CD14-positive monocyte (primary cell): ENCODE results near the gene NR1I3. TPM values are rescaled to one million over a fixed set of nuclear protein-coding genes. Genes with fewer than 3 reads are reported as not detected.

ENCODE experiments used
- DNase-seq, 3 donors: peaks; one replicate each; pipeline ENCODE4 v3.0.0-alpha.2; 2011 to 2022
- H2AFZ ChIP-seq: 2 replicates; pipeline ENCODE4 v1.6.0; 2012; ENCODE audit warnings: mild to moderate bottlenecking, low read depth, low read length, inconsistent platforms; ENCODE audit not compliant: insufficient read depth, poor library complexity, severe bottlenecking
- H3K27ac ChIP-seq, 2 donors: 1 replicate in 1 of 2; 2 replicates in 1 of 2; pipeline ENCODE4 v1.5.1; 2012 to 2013; ENCODE audit warnings: low read length in 2 of 2, control low read depth in 1 of 2, inconsistent platforms in 1 of 2, low read depth in 1 of 2, mild to moderate bottlenecking in 1 of 2
- H3K27me3 ChIP-seq, 2 donors: one replicate each; pipeline versions ENCODE4 v1.6.0 to v1.6.1; 2011 to 2013; ENCODE audit warnings: low read length in 2 of 2; ENCODE audit not compliant: control insufficient read depth in 2 of 2, insufficient read depth in 2 of 2
- H3K36me3 ChIP-seq, 2 donors: replicated peaks in 1 of 2; 1 replicate in 1 of 2; 2 replicates in 1 of 2; pipeline versions ENCODE4 v1.5.1 to v1.6.1; 2012 to 2013; ENCODE audit warnings: low read length in 2 of 2, control low read depth in 1 of 2, inconsistent platforms in 1 of 2, mild to moderate bottlenecking in 1 of 2; ENCODE audit not compliant: insufficient read depth in 2 of 2, control insufficient read depth in 1 of 2
- H3K4me1 ChIP-seq, 2 donors: 1 replicate in 1 of 2; 2 replicates in 1 of 2; pipeline versions ENCODE4 v1.5.1 to v1.6.1; 2012 to 2013; ENCODE audit warnings: low read length in 2 of 2, control low read depth in 1 of 2, inconsistent platforms in 1 of 2, mild to moderate bottlenecking in 1 of 2, moderate library complexity in 1 of 2; ENCODE audit not compliant: insufficient read depth in 2 of 2, control insufficient read depth in 1 of 2
- H3K4me2 ChIP-seq: replicated peaks from 2 replicates; pipeline ENCODE3; 2012; ENCODE audit warnings: low read length, moderate library complexity, mild to moderate bottlenecking; ENCODE audit not compliant: poor library complexity, severe bottlenecking; ENCODE audit errors: extremely low read depth
- H3K4me3 ChIP-seq, 3 experiments: fragments of 200-600 bp in 1 of 3; sonication (generic) in 1 of 3; replicated peaks in 1 of 3; 1 replicate in 2 of 3; 2 replicates in 1 of 3; pipeline ENCODE4 v1.5.1; 2011 to 2013; ENCODE audit warnings: low read length in 3 of 3, mild to moderate bottlenecking in 3 of 3, control low read depth in 2 of 3, low read depth in 2 of 3, inconsistent platforms in 1 of 3, moderate library complexity in 1 of 3
- H3K79me2 ChIP-seq: 2 replicates; pipeline ENCODE4 v1.6.0; 2012; ENCODE audit warnings: mild to moderate bottlenecking, control low read depth, inconsistent platforms, low read length, moderate library complexity; ENCODE audit not compliant: insufficient read depth
- H3K9ac ChIP-seq: 2 replicates; pipeline ENCODE4 v1.6.0; 2017; ENCODE audit warnings: low read length, mild to moderate bottlenecking; ENCODE audit not compliant: insufficient read depth, poor library complexity, severe bottlenecking
- H3K9me3 ChIP-seq, 2 donors: replicated peaks in 1 of 2; 1 replicate in 1 of 2; 2 replicates in 1 of 2; pipeline versions ENCODE4 v1.5.1 to v1.6.1; 2012 to 2013; ENCODE audit warnings: low read length in 2 of 2, control low read depth in 1 of 2; ENCODE audit not compliant: control insufficient read depth in 1 of 2, insufficient read depth in 1 of 2
- H4K20me1 ChIP-seq: 2 replicates; pipeline ENCODE4 v1.6.0; 2012; ENCODE audit warnings: mild to moderate bottlenecking, low read length, control low read depth, moderate library complexity; ENCODE audit not compliant: insufficient read depth
- H3K27ac Mint-ChIP-seq, 7 donors: one replicate each; pipeline ENCODE4 v1.8.0; 2020; ENCODE audit warnings: mild to moderate bottlenecking in 7 of 7, mixed read lengths in 7 of 7, moderate library complexity in 6 of 7, inconsistent platforms in 2 of 7
- H3K27me3 Mint-ChIP-seq, 3 donors: one replicate each; pipeline ENCODE4 v1.8.0; 2021 to 2022; ENCODE audit warnings: low read depth in 3 of 3, mild to moderate bottlenecking in 3 of 3, mixed read lengths in 3 of 3, moderate library complexity in 3 of 3, inconsistent platforms in 1 of 3
- H3K36me3 Mint-ChIP-seq, 2 donors: one replicate each; pipeline ENCODE4 v1.8.0; 2020; ENCODE audit warnings: mixed read lengths in 2 of 2, inconsistent platforms in 1 of 2, mild to moderate bottlenecking in 1 of 2
- H3K4me1 Mint-ChIP-seq: one replicate; pipeline ENCODE4 v1.8.0; 2020; ENCODE audit warnings: mild to moderate bottlenecking, mixed read lengths
- H3K4me3 Mint-ChIP-seq, 2 donors: one replicate each; pipeline ENCODE4 v1.8.0; 2020; ENCODE audit warnings: mild to moderate bottlenecking in 2 of 2, mixed read lengths in 2 of 2, moderate library complexity in 1 of 2
- H3K9me3 Mint-ChIP-seq, 7 donors: one replicate each; pipeline ENCODE4 v1.8.0; 2020 to 2022; ENCODE audit warnings: mixed read lengths in 7 of 7, mild to moderate bottlenecking in 6 of 7, moderate library complexity in 6 of 7, inconsistent platforms in 2 of 7
- WGBS: methylation state at CpG from one replicate; pipeline ENCODE4 v1.1.5; 2013; ENCODE audit warnings: missing lambda C conversion rate; ENCODE audit not compliant: insufficient coverage; 5-methylcytosine and 5-hydroxymethylcytosine counted together
- intact Hi-C, 2 donors: fragments of 100-400 bp; cut with micrococcal nuclease; formaldehyde crosslinking; loops; one replicate each; pipeline versions ENCODE4 v1.15.0 to v1.15.1; 2023
- polyA plus RNA-seq, 3 donors: library from polyadenylated mRNA; depleted of rRNA in 1 of 3; unstranded in 2 of 3; stranded (reverse) in 1 of 3; fragments of 300-500 nt in 2 of 3; fragments of >200 nt in 1 of 3; fragmentation: Illumina TruSeq in 2 of 3; gene quantifications; 1 replicate in 2 of 3; 2 replicates in 1 of 3; pipeline ENCODE4 v1.2.3, GENCODE V29; 2012 to 2021
- TF ChIP-seq, protein P1 (sequence below): fragments of 200-600 bp; IDR thresholded peaks from one replicate; pipeline ENCODE4 v1.8.0; 2022; ENCODE audit warnings: antibody characterized with exemption, mild to moderate bottlenecking

NR1I3 gene
- polyA plus RNA-seq, 3 donors: not detected

DNA sequence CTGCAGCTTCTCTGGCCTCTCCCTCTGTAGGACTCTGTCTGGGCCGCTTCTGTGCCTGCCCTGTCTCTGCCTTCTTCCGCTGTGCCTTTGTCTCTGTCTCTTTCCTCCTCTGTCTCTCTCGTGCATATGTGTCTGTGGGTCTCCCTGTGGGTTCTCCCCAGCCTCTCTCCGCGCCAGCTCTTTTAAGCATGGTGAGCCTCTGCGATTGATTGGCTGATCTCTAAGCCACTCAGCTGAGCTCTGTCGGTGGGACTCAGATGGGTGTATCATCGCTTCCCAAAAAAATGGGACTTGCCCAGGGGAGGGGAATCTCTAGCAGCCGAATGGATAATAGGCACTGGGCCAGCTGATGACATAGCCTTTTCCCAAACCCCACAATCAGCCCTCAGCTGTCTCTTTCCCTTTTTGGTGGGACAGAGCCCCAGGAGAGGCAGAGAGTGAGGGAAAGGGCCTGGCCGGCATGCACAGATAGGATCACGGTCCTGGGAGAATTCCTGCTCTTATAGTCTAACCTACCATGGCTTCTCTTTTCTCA lies 39.0 kb downstream of the NR1I3 start, which contains the start of gene ADAMTS4:
Gene ADAMTS4 (minus strand): TSS at position 158 of the 535 bp plus-strand sequence. CDS start 427 bp downstream, outside the sequence.
- Histone ChIP-seq H3K27ac (no peak within 1 kb of the TSS), H3K4me2 (no peak within 1 kb of the TSS), H3K9me3 (no peaks in the 10 kb centered on the region), H3K27me3 (no peaks in the 10 kb centered on the region), H3K79me2 (peaks cover 19% of the 10 kb centered on the region), H3K4me1 (peaks cover 56 to 69% of the 10 kb centered on the region in 2 donors), H3K36me3 (peaks cover 0 to 9% of the 10 kb centered on the region in 2 donors), H4K20me1 (no peaks in the 10 kb centered on the region), H3K4me3 (no peak within 1 kb of the TSS), H2AFZ (no peak within 1 kb of the TSS), H3K9ac (no peak within 1 kb of the TSS)
- 81% methylated on average over 5 of the region's 11 CpGs for WGBS
- TF ChIP-seq, protein P1, sequence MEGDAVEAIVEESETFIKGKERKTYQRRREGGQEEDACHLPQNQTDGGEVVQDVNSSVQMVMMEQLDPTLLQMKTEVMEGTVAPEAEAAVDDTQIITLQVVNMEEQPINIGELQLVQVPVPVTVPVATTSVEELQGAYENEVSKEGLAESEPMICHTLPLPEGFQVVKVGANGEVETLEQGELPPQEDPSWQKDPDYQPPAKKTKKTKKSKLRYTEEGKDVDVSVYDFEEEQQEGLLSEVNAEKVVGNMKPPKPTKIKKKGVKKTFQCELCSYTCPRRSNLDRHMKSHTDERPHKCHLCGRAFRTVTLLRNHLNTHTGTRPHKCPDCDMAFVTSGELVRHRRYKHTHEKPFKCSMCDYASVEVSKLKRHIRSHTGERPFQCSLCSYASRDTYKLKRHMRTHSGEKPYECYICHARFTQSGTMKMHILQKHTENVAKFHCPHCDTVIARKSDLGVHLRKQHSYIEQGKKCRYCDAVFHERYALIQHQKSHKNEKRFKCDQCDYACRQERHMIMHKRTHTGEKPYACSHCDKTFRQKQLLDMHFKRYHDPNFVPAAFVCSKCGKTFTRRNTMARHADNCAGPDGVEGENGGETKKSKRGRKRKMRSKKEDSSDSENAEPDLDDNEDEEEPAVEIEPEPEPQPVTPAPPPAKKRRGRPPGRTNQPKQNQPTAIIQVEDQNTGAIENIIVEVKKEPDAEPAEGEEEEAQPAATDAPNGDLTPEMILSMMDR: no peak
- Mint-ChIP-seq H3K9me3 (no peaks in the 10 kb centered on the region), H3K4me1 (peaks cover 62% of the 10 kb centered on the region), H3K27me3 (peaks cover 0 to 2% (median 1%) of the 10 kb centered on the region in 3 donors), H3K27ac (peak within 1 kb of the TSS in 1 of 7 donors; percentile 5), H3K4me3 (no peak within 1 kb of the TSS), H3K36me3 (peaks cover 2 to 7% of the 10 kb centered on the region in 2 donors)
- no peak for DNase-seq
- intact Hi-C loops: no loop called here

DNA sequence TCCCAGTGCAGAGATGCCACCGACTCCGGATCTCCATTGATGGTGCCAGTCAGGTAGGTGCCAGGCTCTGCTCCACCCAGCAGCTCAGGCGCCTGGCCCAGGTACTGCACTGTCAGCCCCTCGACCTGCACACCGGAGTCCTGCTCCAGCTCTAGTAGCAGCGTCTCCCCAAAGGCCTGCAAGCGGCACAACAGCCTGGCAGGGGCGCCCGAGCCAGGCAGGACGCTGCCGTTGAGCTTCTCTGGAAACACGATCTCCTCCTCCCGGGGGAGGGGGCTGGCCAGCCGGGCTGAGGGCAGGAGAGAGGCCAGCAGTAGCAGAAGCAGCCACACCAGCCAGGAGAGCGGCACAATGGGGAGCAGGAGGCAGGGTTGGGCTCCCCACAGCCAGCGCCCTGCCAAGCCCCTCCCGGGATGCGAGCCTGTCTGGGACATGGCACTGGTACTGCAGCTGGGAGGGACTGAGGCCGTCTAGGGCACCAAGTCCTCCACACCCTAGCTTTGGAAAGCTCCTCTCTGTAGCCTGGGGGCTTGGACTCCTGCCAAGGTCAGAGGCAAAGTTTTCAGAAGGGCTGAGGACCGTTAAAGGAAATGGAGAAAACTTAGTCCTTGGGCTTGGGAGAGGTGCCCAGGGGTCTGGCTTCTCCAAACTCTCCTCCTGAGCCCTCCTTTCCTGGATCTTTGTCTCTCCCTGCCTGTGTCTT lies 39.7 kb downstream of the NR1I3 start:
- no peaks in the 10 kb centered on the region for H3K9me3 ChIP-seq
- Mint-ChIP-seq H3K36me3 (peaks cover 0 to under 1% of the 10 kb centered on the region in 2 donors), H3K9me3 (no peaks in the 10 kb centered on the region), H3K4me1 (peaks cover 59% of the 10 kb centered on the region), H3K27me3 (peaks cover 0 to 2% (median 1%) of the 10 kb centered on the region in 3 donors), H3K4me3 (no peak overlapping the region), H3K27ac (no peak overlapping the region)
- H3K27me3 ChIP-seq: no peaks in the 10 kb centered on the region
- H3K9ac ChIP-seq: no peak overlapping the region
- WGBS: 93% methylated on average over 18 of the region's 20 CpGs
- H4K20me1 ChIP-seq: no peaks in the 10 kb centered on the region
- no peak overlapping the region for H3K27ac ChIP-seq
- DNase-seq: no peak
- peaks cover 0 to 2% of the 10 kb centered on the region in 2 donors for H3K36me3 ChIP-seq
- TF ChIP-seq, protein P1: no peak
- intact Hi-C loops: no loop called here
- H3K4me3 ChIP-seq: no peak overlapping the region
- peaks cover 58 to 65% of the 10 kb centered on the region in 2 donors for H3K4me1 ChIP-seq
- no peak overlapping the region for H2AFZ ChIP-seq
- peaks cover 12% of the 10 kb centered on the region for H3K79me2 ChIP-seq
- H3K4me2 ChIP-seq: no peak overlapping the region
